Heart left ventricle (tissue), 13 donors: ENCODE results near the gene TIMM22.

Experiments used
- CTCF ChIP-seq, 12 donors: fragments of 200-600 bp; sonication (generic) in 4 of 12; IDR thresholded peaks; one replicate each; pipeline versions ENCODE4 v1.5.0 to v1.8.0; 2018 to 2022; ENCODE audit warnings: antibody characterized with exemption in 12 of 12, mild to moderate bottlenecking in 5 of 12
- POLR2A ChIP-seq, 2 donors: fragments of 450-650 bp; IDR thresholded peaks; one replicate each; pipeline ENCODE4 v1.6.1; 2017; ENCODE audit warnings: antibody characterized with exemption in 2 of 2, mild to moderate bottlenecking in 2 of 2, moderate library complexity in 2 of 2
- donor health status: ischemic (EF 13 %, LVEDD 7.1; RV severe dilation, severe dysfunction).
- donor health status: DM: no; HTN: yes; CAD: no.
- donor health status: DM: no; HTN: no; CAD: no.
- donor health status: ischemic (EF 25% LVEDD 6.9; RV normal size, moderate dysfunction).
- donor health status: ischemic (EF 25% LVEDD 5.7; RV mildly dilated, moderate dysfunction).
- donor health status: ischemic (EF 35%, LVEDD 5.7; RV mildly dilated, moderate dysfunction).
- donor health status: nonischemic (EF 11% LVEDD 7.7; RV severe dilation, severe dysfunction).
- donor health status: DM: yes; HTN: yes; CAD: no.
- donor health status: PGD.
- donor health status: ischemic (EF 29% LVEDD 5.4; RV normal size, mild dysfunction).
- donor health status: nonischemic (EF 23%, LVEDD 6.1; RV moderate dilation, normal function).

- TF ChIP-seq POLR2A (IDR thresholded peaks at IDR 0.05) (no peak), CTCF (IDR thresholded peaks at IDR 0.05) (no peak)
These were observed 26.6 kb upstream of the TIMM22 start for GRCh38 chr17:970364-970763.
